Measurements from ENCODE around the gene ERC2.

Gene ERC2

DNA sequence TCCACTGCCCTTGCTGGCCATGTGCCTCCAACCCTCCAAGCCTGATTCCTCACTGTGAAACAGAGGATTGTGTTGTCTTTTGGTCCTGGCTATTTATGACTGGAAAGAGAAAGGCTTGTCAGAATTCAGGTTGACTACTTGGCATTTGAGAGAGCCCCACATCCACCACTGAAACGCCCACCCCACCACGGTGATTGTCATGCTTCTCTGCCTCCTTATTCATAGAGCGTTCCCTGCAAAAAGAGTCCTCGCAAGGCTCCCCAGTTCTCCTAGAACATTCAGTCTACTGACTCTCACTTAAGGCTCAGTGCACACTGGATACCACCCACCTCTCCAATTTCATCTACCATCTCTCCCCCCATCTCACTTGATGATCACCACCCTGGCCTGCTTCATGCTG, 818.3 kb downstream of the ERC2 start:
- no peak for DNase-seq
- H3K36me3 ChIP-seq, result no peaks in the 10 kb centered on the region
- H3K4me3 ChIP-seq (ENCODE audit: low read depth, low read length), result no peak overlapping the region
- H3K27me3 ChIP-seq, result no peaks in the 10 kb centered on the region
- TF ChIP-seq, protein P1, sequence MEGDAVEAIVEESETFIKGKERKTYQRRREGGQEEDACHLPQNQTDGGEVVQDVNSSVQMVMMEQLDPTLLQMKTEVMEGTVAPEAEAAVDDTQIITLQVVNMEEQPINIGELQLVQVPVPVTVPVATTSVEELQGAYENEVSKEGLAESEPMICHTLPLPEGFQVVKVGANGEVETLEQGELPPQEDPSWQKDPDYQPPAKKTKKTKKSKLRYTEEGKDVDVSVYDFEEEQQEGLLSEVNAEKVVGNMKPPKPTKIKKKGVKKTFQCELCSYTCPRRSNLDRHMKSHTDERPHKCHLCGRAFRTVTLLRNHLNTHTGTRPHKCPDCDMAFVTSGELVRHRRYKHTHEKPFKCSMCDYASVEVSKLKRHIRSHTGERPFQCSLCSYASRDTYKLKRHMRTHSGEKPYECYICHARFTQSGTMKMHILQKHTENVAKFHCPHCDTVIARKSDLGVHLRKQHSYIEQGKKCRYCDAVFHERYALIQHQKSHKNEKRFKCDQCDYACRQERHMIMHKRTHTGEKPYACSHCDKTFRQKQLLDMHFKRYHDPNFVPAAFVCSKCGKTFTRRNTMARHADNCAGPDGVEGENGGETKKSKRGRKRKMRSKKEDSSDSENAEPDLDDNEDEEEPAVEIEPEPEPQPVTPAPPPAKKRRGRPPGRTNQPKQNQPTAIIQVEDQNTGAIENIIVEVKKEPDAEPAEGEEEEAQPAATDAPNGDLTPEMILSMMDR (IDR thresholded peaks at IDR 0.05; ENCODE audit: low read depth, low read length), result no peak
- H3K4me1 ChIP-seq, result no peaks in the 10 kb centered on the region
- no peaks in the 10 kb centered on the region for H3K9me3 ChIP-seq

DNA sequence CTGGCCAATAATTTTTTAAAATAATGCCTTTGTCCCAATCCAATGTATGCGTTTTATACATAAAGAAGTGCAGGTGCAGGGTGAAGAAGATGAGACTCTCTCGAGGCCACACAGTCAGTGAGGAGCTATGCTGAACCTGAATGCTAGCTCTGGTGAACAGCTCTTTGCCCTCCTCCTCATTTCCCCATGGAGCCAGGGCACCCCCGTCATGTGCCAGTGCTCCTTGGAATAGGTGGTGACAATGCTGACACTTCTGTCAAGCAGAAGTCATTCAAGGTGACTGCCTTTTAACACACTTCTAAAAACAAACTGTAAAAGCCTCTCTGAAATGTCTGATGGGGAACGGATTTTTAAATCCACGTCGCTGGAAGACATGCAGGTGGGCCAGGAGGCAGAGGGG, 818.7 kb downstream of the ERC2 start:
- no peak overlapping the region for H3K4me3 ChIP-seq (ENCODE audit: low read depth, low read length)
- TF ChIP-seq, protein P1 (IDR thresholded peaks at IDR 0.05; ENCODE audit: low read depth, low read length), result no peak
- H3K36me3 ChIP-seq, result no peaks in the 10 kb centered on the region
- H3K4me1 ChIP-seq, result no peaks in the 10 kb centered on the region
- H3K9me3 ChIP-seq, result no peaks in the 10 kb centered on the region
- H3K27me3 ChIP-seq, result no peaks in the 10 kb centered on the region
- no peak for DNase-seq

DNA sequence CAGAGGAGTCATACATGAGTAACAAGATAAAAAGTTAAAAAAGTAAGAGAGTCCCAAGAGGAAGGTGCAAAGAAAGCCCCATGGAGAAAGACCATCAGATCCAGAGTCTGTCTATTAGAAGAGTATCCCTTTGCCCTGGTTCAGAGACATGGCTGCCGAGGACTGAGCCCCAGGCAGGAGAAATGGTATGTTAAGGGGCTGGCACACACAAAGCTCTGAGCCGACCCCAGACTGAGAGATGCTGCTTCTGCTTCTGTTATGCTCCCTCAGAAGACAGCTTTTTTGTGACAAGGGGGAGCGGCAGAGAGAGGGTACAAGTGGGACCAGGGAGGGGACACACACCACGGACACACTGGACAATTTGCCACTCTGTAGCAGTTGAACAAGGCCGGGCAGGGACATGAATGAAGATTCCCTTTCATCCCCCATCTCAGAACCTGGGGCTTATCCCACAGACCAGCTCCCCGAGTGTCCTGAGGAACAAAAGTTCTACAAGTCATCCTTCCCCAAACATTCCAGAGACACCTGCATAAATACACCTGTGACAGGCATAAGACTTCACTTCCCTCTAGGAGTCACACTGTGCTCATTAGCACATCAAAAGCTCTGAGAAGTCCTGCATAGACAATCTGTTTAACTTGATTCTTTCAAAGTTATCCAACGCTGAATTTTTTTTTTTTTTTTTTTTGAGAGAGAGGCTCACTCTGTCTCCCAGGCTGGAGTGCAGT, 819.5 kb downstream of the ERC2 start:
- Histone ChIP-seq H3K4me3 (ENCODE audit: low read depth, low read length) (no peak overlapping the region), H3K4me1 (no peaks in the 10 kb centered on the region), H3K9me3 (no peaks in the 10 kb centered on the region), H3K27me3 (no peaks in the 10 kb centered on the region), H3K36me3 (no peaks in the 10 kb centered on the region)
- DNase-seq, result no peak
- TF ChIP-seq, protein P1 (IDR thresholded peaks at IDR 0.05; ENCODE audit: low read depth, low read length), result no peak

DNA sequence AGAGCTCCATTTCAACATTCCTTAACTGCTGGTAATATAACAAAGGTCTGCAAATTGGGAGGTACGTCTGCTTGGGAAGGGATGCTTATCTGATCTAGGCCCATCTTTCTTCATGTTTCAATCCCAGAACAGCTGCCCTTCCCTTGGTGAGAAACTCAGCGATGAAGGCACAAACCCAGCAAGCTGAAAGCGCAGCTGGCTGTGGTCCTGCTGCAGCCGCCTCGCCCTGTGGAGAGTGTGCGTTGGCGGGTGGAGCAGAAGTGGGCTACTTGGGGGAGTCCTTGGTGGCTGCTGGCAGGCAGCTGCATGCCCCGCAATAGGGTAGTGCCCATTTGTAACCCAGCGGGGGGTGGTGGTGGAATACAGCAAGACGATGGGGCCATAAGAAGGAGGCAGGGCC, 820.6 kb downstream of the ERC2 start:
- TF ChIP-seq, protein P1 (IDR thresholded peaks at IDR 0.05; ENCODE audit: low read depth, low read length), result no peak
- no peaks in the 10 kb centered on the region for H3K4me1 ChIP-seq
- H3K36me3 ChIP-seq, result no peaks in the 10 kb centered on the region
- no peak overlapping the region for H3K4me3 ChIP-seq (ENCODE audit: low read depth, low read length)
- no peaks in the 10 kb centered on the region for H3K9me3 ChIP-seq
- H3K27me3 ChIP-seq, result no peaks in the 10 kb centered on the region
- no peak for DNase-seq

DNA sequence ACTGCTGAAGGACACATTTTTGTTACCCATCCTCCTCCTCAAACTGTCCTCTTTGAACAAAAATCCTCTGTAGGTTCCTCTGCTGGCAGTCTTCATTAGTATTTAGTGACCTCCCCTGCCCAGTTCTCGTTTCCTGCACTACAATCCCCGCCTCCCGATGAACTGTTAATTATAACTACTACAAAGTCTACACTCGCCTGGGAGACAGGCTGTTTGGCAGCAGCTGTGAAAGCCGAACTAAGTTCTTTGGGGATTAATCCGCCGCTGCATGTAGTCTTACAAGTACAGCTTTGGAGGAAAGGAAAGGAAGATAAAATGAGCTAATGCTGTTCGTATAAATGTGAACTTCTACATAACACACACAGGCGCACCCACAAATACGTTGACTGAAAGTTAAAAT, 821.2 kb downstream of the ERC2 start:
- no peaks in the 10 kb centered on the region for H3K36me3 ChIP-seq
- H3K4me1 ChIP-seq, result no peaks in the 10 kb centered on the region
- H3K9me3 ChIP-seq, result no peaks in the 10 kb centered on the region
- DNase-seq, result no peak
- H3K27me3 ChIP-seq, result no peaks in the 10 kb centered on the region
- TF ChIP-seq, protein P1 (IDR thresholded peaks at IDR 0.05; ENCODE audit: low read depth, low read length), result no peak
- no peak overlapping the region for H3K4me3 ChIP-seq (ENCODE audit: low read depth, low read length)

DNA sequence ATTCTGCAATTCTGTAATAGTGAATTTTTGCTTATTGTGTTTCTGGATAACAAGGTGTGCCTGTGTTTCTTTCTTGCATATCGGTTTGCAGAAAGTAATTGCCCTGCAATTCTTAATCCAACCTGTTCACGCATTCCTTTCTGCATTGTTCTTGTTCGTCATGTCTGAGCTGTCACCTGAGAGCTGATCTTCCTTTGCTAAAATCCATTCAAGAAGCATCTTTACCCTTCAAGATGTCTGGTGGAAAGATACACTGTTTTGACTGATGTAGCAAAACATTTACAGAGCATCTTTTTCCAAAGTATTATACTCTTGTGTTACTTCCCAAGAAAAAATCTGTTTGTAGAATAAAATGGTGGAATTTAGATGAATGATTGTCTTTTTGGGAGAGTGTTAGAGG, 822.1 kb downstream of the ERC2 start:
- no peaks in the 10 kb centered on the region for H3K9me3 ChIP-seq
- no peaks in the 10 kb centered on the region for H3K4me1 ChIP-seq
- DNase-seq, result no peak
- H3K4me3 ChIP-seq (ENCODE audit: low read depth, low read length), result no peak overlapping the region
- no peaks in the 10 kb centered on the region for H3K27me3 ChIP-seq
- TF ChIP-seq, protein P1 (IDR thresholded peaks at IDR 0.05; ENCODE audit: low read depth, low read length), result no peak
- no peaks in the 10 kb centered on the region for H3K36me3 ChIP-seq
